RWPE1 (cell line): ENCODE results near the gene SMC1A.
A peak's percentile ranks its signal among the peaks of the same experiment; 100 is the strongest.
"Not testable (repeated sequence)": the region's sequence is repeated elsewhere in the genome, so short reads cannot be mapped to it uniquely, and the experiment has no call there.

Source experiments
- CTCF ChIA-PET: fragments of 350-600 bp; sonication (Branson Sonifier 250); formaldehyde crosslinking; extraction: SDS; loops from one replicate; lab custom pipeline; 2021; lab: Yijun Ruan, JAX
- POLR2A ChIA-PET: fragments of 400-600 bp; formaldehyde crosslinking; extraction: SDS; loops from one replicate; lab custom pipeline; 2020; ENCODE audit warnings: antibody characterized with exemption; ENCODE audit not compliant: low non-redundant PET; lab: Yijun Ruan, JAX
- DNase-seq: peaks from one replicate; pipeline ENCODE4 v3.0.0; 2012; ENCODE audit warnings: low spot score
- H3K27ac ChIP-seq: fragments of 450-650 bp; 2 replicates; pipeline ENCODE4 v1.5.1; 2017
- TF ChIP-seq, protein P1 (sequence below): fragments of 450-650 bp; conservative IDR thresholded peaks from 2 replicates; pipeline ENCODE4 v1.5.1; 2017; ENCODE audit warnings: low read depth, mild to moderate bottlenecking

The SMC1A gene

DNA sequence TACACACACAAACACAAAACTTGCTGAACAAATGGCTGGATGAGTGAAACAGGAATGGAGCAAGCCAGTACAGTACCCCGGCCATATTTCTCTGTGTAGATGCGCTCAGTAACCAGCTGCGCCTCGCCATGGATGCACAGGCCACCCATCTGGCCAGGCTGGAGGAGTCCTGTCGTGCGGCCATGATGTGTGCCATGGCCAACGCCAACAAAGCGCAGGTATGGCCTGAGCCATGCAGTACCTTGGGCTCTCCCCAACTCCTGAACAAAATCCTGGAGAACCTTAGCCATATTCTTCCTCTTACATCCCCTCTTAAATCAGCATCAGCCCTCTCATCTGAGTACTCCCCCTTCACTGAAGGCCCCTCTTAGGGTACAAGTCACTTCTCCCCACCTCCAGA is 7.3 kb upstream of the SMC1A start:
- ChIA-PET CTCF (interaction anchor here (0.6 kb wide), 1 partner anchor 37 kb away, joined by 3 read pairs; no protein-coding TSS in a partner anchor), POLR2A (no interaction called here)
- TF ChIP-seq, protein P1, sequence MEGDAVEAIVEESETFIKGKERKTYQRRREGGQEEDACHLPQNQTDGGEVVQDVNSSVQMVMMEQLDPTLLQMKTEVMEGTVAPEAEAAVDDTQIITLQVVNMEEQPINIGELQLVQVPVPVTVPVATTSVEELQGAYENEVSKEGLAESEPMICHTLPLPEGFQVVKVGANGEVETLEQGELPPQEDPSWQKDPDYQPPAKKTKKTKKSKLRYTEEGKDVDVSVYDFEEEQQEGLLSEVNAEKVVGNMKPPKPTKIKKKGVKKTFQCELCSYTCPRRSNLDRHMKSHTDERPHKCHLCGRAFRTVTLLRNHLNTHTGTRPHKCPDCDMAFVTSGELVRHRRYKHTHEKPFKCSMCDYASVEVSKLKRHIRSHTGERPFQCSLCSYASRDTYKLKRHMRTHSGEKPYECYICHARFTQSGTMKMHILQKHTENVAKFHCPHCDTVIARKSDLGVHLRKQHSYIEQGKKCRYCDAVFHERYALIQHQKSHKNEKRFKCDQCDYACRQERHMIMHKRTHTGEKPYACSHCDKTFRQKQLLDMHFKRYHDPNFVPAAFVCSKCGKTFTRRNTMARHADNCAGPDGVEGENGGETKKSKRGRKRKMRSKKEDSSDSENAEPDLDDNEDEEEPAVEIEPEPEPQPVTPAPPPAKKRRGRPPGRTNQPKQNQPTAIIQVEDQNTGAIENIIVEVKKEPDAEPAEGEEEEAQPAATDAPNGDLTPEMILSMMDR, result no peak
- no peak overlapping the region for H3K27ac ChIP-seq
- DNase-seq, result no peak

DNA sequence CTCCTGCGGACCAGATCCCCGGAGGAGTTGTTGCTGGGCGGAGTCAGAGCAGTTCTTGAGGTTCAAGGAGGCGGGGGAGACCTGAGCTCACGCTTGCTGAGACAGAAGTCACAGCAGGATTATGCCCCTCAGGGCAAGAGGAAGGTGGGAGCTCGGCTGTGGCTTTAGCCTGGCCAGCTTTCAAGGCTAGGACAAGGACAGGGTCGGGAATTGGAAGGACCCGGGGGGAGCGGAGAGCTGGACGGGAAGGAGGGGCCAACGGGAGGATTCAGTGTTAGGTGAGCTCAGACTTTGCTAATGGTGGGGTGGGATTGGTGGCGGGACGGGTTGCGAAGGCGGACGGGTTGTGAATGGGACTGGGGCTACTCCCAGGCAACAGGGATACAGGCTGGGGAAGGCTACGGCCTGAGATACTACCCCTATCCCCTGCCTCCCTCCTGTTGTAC is 430 bp upstream of the SMC1A start, which contains the start of gene RIBC1:
RIBC1 (plus strand) TSS at position 13 of the 446 bp plus-strand sequence. CDS start 3,404 bp downstream, outside the sequence.
- POLR2A ChIA-PET, result no interaction called here
- CTCF ChIA-PET, result interaction anchor here (0.6 kb wide), 2 partner anchors 11 to 116 kb away, joined by 3 read pairs; no protein-coding TSS in a partner anchor

DNA sequence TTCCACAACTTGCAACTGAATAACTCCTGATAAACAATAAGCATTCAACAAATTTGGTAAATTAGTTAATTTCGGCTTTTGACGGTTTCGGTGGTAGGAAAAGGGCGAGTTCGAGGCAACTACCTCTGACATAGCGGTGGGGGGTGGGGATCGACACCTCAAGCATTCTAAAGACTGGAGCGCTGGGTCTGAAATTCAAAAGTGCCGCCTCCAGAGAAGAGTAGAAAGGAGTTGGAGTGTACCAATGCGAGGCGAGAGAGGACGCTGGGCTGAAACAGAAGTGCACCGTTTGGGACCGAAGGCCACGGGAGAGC is 725 bp downstream of the SMC1A start:
- H3K27ac ChIP-seq, result peak overlapping the region; percentile 94
- no peak for DNase-seq
- TF ChIP-seq, protein P1, result no peak
- ChIA-PET CTCF (no interaction called here), POLR2A (interaction anchor here (0.7 kb wide), 1 partner anchor 19 kb away, joined by 3 read pairs; no protein-coding TSS in a partner anchor)

More for the DNA sequence above, 430 bp upstream of the SMC1A start, which contains the start of gene RIBC1:
- DNase-seq, result no peak
- TF ChIP-seq, protein P1, result no peak
- H3K27ac ChIP-seq, result peak within 1 kb of the TSS; percentile 94

DNA sequence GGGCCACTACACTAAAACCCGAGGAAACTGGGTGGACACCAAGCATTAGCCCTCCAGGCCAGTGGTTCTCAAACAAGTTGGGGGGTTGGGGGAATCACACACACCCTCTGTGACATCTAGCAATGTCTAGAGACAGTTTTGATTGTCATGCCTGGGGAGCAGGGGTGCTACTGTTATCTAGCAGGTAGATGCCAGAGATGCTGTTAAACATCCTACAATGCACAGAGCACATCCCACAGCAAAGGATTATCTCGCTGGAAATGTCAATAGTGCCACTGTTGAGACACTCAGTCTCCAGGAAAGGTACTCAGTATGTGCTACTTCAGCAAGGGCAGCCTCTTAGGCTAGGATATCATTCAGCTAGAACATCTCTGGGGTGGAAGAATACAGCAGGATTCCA is 1.3 kb downstream of the SMC1A start:
- ChIA-PET POLR2A (no interaction called here), CTCF (no interaction called here)

DNA sequence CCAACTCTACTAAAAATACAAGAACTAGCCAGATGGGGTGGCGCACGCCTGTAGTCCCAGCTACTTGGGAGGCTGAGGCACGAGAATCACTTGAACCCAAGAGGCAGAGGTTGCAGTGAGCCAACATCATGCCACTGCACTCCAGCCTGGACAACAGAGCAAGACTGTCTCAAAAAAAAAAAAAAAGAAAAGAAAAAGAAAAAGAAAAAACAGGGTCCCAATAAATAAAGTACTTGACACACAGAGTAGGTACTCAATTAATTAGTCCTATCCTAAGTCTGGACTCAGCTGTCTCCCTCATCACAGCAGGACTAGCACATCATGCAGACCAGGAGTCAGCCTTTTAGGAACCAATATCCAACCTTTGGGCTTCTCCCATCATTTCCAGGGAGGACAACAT is 2.1 kb downstream of the SMC1A start:
- H3K27ac ChIP-seq, POLR2A ChIA-PET, DNase-seq: not testable (repeated sequence)
- CTCF ChIA-PET, result interaction anchor here (0.6 kb wide), 1 partner anchor 1070 kb away, joined by 4 read pairs; no protein-coding TSS in a partner anchor

More for the DNA sequence above, 1.3 kb downstream of the SMC1A start:
- H3K27ac ChIP-seq, result no peak overlapping the region
- TF ChIP-seq, protein P1, result no peak
- no peak for DNase-seq

DNA sequence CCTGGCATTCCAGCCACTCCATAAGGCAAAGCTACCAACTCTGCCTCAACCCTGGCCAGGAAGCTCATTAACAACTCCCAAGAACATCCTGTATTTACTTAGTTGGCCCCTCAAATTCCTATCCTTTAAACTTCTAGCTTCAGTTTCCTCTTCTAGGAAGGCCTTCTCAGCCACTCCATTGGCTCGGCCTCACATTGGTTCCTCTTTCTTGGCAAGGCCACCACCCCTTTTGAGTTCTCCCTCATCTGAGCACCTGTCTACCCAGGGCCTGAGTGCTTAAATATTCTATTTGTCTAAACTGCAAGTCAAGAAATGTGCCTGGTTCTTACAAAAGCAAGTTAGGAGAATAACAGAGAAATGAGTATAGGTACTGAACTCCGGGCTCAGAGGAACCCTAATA is 10.0 kb downstream of the SMC1A start:
- DNase-seq, result no peak
- H3K27ac ChIP-seq, result no peak overlapping the region
- ChIA-PET POLR2A (no interaction called here), CTCF (interaction anchor here (0.7 kb wide), 1 partner anchor 11 kb away, joined by 3 read pairs; no protein-coding TSS in a partner anchor)
- TF ChIP-seq, protein P1, result no peak

DNA sequence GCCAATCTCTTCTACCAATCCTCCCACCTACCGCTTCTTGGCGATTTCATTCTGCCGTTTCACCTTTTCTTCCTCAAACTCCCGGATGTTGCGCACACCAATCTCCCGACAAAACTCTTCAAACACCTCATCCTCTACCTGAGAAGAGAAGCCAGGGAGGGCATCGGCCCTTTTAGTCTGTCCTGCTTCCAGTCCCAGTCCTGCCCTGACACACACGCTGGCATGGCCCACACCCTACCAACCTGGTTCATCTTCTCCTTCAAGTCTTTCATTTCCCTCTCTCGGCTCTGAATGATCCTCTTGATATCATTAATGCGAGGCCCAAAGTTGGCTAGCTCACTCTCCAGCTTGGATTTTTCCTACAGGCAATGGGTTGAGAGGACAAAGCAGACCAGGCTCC is 18.9 kb downstream of the SMC1A start:
- TF ChIP-seq, protein P1, result no peak
- ChIA-PET CTCF (no interaction called here), POLR2A (no interaction called here)
- no peak overlapping the region for H3K27ac ChIP-seq
- DNase-seq, result no peak
